HG03565 (cell line): ENCODE data around the gene C16orf87.
"Not testable (repeated sequence)": the region's sequence is repeated elsewhere in the genome, so short reads cannot be mapped to it uniquely, and the experiment has no call there.

Experiments
- ATAC-seq: cut with Tn5 transposase; IDR thresholded peaks from one replicate; pipeline ENCODE4 v1.9.1; 2021; ENCODE audit warnings: mild to moderate bottlenecking, moderate library complexity; ENCODE audit not compliant: unreplicated experiment

Gene C16orf87

DNA sequence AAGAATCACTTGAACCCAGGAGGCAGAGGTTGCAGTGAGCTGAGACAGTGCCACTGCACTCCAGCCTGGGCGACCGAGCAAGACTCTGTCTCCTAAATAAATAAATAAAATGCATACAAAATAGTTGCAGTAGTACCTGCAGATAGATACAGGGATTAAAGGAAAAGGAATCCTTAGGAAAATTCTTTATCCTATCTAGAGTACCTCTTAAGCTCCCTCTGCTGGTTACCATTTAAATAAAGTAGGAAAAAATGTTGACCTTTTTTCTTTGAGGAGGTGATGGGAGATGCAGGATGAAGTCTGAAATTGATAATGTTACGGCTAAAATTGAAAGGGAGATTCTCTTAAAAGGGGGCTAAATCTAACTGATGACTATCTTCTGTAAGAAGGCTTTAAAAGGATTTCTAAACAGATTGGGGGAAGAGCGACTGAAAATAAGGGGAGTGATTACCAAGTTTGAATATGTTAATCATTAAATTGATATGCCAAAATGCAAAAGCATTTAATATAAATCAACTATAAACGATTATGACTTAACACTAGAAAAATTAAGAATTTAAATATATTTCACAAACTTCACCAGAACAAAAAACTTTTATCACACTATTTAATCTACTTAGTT is 29.4 kb downstream of the C16orf87 start:
- ATAC-seq = no peak

DNA sequence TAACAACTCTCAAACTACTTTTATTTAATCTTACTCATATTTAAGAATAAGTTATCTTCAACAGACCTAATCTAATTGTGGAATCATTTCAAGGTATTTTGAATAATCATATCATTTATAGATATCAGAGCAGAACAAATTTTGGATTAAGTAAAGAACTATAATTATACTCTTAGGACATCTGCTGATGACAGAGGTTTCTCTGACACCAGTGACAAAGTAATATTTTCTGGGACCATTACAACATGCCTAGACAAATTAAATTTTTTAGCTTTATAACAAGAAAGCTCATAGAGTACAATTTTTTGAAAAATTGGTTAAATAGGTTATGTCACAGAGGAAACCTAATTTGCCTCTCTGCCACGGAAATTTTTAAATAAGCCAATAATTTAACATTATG is 30.5 kb downstream of the C16orf87 start:
- no peak for ATAC-seq

DNA sequence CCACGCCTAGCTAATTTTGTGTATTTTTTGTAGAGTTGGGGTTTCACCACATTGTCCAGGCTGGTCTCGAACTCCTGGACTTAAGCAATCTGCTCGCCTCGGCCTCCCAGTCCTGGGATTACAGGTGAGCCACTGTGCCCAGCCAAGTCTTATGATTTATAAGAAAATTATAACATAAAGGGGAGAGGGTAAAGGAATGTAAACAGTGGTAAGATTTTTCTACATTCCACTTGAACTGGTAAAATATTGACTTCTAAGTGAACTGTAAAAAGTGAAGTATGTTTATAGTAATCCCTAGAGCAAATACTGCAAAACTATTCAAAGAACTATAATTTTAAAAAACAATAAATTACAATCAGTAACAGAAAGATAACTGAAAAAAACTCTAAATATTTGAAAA is 33.5 kb downstream of the C16orf87 start:
- no peak for ATAC-seq

GRCh38 chr16:46796764-46797269 is 34.2 kb downstream of the C16orf87 start:
- ATAC-seq = no peak

DNA sequence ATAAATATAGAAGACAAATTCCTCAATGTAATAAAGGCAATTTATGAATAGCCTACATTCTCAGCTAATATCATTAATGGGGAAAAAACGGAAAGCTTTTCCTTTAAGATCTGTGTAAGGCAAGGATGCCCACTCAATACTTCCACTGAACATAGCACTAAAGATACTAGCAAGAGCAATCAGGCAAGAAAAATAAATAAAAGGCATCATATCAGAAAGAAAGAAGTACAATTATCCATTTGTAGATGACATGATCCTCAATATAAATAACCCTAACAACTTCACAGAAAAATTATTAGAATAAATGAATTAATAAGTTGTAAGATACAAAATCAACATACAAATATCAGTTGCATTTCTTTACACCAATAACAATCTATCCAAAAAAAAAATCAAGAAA is 37.1 kb downstream of the C16orf87 start:
- no peak for ATAC-seq

- ATAC-seq = no peak
These were observed 40.2 kb downstream of the C16orf87 start for GRCh38 chr16:46790599-46791270.

DNA sequence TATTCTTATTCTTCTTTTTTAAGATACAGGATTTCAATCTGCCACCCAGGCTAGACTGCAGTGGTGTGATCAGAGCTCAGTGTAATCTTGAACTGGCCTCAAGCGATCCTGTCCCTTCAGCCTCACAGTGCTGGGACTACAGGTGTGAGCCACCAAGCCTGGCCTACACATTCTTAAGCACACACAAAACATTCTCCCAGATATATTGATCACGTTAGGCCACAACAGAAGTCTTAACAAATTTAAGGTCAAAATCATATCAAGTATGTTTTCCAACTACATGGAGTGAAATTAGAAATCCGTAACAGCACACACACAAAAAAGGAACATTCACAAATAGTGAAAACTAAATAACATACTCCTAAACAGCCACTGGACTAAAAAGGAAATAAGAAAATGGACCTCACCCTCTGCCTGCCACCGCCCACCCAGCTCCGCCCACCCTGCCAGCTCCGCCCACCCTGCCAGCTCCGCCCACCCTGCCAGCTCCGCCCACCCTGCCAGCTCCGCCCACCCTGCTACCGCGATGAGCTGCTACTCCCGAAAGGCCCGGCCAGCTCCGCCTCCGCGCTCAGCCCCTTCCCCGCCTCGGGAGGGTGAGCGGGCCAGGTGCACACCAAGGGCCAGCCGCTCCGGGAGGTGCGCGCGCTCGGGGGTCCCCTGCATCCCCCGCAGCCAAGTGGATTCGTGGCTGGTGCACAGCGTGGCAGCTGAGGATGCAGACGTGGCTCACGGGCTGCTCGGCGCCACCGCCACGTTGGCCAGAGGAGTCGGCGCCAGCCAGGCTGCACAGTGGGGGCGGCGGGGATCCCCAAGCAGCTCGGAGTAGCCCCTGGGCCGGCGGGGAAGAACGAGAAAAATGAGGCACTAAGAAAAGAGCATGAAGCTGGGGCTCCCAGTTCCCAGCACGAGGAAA is 41.2 kb downstream of the C16orf87 start:
- peak; percentile 63 for ATAC-seq

- peak; percentile 25 for ATAC-seq
These were observed 42.0 kb downstream of the C16orf87 start for GRCh38 chr16:46788891-46789474.

DNA sequence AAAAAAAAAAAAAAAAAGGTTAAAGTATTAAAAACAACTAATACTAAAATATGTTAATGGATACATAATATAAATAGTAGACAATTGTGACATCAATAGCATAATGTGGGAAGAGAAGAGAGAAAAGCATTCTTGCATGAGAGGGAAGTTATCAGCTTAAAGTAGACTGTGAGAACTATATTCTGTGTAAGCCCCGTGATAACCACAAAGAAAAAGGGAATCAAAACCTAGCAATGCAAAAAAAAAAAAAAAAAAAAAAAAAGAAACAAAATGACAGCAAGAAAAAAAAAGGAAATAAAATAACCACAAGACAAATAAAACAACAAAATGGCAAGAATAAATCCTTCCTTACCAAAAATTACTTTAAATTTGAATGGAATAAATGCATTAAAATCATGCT is 43.1 kb downstream of the C16orf87 start:
- no peak for ATAC-seq

DNA sequence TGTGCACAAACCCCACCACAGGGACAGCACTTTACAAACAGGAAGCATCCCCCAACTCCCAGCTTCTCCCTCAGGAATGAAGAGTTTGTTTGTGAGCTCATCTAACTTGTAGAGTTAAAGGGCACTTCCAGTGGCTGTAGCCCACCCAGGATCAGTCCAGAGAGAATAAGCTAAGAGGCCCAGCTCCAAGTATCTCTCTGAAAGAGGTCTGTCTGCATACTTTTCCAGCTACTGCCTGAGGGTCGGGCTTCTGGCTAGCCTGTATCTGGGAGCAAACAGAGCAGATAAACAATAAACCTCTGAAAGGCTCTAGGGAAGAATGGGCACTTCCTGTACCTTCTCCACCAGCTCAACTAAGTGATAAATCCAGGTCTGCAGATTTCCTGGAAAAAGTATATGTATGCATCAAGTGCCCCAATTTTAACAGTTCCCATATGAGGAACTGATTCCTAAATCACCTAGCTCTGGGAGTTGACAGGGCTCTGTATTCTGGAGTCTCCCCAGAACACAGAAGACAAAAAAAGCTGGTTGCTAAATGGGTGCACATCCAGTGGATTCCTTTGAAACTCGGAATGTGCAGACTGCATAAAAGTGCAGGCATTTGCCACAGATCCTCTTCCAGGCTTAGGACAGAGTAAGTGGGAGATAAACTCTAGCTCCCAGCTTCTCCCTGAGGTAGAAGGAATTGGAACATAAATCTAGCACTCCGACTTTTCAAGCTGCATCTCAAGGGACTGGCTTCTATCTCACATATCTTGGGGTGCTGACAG is 45.7 kb downstream of the C16orf87 start:
- ATAC-seq = no peak

- not testable (repeated sequence) for ATAC-seq
These were observed 46.4 kb downstream of the C16orf87 start for GRCh38 chr16:46784569-46784968.

GRCh38 chr16:46783800-46784199 is 47.2 kb downstream of the C16orf87 start:
- ATAC-seq = no peak

- no peak for ATAC-seq
These were observed 48.7 kb downstream of the C16orf87 start for GRCh38 chr16:46782320-46782719.

DNA sequence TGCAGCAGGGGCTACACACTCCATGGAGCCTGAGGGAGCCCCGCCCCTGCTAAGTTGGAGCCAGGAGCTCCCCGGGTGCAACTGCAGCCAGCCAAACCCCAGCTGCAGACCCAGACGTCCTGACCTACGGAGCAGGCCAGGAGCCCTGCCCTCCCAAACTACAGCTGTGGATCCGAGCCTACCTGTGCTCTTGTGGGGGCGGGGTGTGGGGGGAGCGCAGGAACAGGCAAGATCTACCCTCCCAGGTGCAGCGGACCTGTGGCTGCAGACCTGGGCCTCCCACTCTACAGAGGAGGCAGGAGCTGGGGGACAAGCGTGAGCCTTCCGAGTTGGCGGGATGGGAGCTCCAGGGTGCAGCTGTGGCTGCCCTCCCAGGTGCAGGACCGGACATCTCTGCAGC is 53.2 kb downstream of the C16orf87 start:
- no peak for ATAC-seq

DNA sequence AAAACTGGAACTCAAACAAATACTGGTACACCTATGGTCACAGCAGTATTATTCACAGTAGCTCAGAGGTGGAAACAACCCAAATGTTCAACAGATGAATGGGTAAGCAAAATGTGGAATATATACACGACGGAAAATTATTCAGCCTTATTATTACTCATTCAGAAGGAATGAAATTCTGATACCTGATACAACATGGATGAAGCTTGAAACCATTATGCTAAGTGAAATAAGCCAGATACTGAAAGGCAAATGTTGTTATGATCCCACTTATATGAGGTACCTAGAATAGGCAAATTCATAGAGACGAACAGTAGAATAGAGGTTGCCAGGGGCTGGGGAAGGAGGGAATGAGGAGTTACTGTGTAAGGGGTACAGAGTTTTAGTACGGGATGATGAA is 55.8 kb downstream of the C16orf87 start:
- peak; percentile 23 for ATAC-seq

- ATAC-seq = peak; percentile 77
These were observed 56.2 kb downstream of the C16orf87 start for GRCh38 chr16:46774743-46775177.

DNA sequence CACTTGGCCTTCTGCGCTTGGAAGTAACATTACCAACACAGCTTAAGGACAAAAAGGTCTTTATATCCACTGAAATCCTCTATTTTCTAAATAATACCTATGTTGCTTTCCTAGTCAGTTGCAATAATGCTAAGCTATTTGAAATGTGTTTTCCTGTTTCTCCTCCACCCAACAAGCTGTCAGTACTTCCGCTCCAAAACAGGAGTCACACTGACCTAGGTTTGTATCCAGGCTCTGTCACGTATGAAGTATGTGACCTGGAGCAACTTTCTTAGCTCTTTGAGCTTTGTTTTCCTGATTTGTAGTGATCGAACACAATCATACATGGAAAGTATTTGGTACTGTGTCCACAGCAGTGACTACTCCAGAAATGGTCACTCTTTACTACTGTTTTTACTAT is 58.5 kb downstream of the C16orf87 start:
- ATAC-seq = no peak

GRCh38 chr16:46768809-46769208 is 62.2 kb downstream of the C16orf87 start:
- no peak for ATAC-seq

- no peak for ATAC-seq
These were observed 65.9 kb downstream of the C16orf87 start for GRCh38 chr16:46765050-46765449.

GRCh38 chr16:46763147-46763546 is 67.8 kb downstream of the C16orf87 start:
- no peak for ATAC-seq
